GM19328 (cell line): Measurements from ENCODE around the gene DDX21.
"Not testable (repeated sequence)": the region's sequence is repeated elsewhere in the genome, so short reads cannot be mapped to it uniquely, and the experiment has no call there.

Experiments
- ATAC-seq: cut with Tn5 transposase; IDR thresholded peaks from one replicate; pipeline ENCODE4 v1.9.1; 2021; ENCODE audit warnings: mild to moderate bottlenecking, moderate library complexity; ENCODE audit not compliant: unreplicated experiment

DDX21 gene

GRCh38 chr10:68987611-68988010 is 31.6 kb downstream of the DDX21 start:
- no peak for ATAC-seq

DNA sequence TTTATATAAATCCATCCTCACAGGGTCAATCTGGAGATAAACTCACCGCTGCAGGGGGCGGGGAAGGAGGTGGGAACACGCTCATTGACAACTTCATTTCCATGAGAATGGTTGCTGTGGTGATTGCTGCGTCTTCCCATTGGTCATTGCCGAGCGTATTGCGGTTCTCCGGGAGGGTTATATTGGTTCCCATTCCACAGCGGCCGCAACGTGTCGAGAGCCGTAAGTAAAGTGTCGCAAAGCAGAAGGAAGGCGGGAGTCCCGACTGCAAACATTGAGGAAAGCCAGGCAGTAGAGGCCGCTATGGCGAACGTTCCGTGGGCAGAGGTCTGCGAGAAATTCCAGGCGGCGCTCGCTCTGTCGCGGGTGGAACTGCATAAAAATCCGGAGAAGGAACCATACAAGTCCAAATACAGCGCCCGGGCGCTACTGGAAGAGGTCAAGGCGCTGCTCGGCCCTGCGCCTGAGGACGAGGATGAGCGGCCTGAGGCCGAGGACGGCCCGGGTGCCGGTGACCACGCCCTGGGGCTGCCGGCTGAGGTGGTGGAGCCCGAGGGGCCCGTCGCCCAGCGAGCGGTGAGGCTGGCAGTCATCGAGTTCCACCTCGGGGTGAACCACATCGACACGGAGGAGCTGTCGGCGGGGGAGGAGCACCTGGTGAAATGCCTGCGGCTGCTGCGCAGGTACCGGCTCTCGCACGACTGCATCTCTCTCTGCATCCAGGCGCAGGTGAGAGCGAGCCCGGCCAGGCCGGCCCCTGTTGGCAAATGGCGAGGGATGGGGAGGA is 32.8 kb downstream of the DDX21 start, which contains the start of gene KIFBP:
Gene KIFBP (plus strand): TSS at position 274 of the 787 bp plus-strand sequence. CDS start 30 bp downstream, at position 304.
- ATAC-seq: peak; percentile 64

DNA sequence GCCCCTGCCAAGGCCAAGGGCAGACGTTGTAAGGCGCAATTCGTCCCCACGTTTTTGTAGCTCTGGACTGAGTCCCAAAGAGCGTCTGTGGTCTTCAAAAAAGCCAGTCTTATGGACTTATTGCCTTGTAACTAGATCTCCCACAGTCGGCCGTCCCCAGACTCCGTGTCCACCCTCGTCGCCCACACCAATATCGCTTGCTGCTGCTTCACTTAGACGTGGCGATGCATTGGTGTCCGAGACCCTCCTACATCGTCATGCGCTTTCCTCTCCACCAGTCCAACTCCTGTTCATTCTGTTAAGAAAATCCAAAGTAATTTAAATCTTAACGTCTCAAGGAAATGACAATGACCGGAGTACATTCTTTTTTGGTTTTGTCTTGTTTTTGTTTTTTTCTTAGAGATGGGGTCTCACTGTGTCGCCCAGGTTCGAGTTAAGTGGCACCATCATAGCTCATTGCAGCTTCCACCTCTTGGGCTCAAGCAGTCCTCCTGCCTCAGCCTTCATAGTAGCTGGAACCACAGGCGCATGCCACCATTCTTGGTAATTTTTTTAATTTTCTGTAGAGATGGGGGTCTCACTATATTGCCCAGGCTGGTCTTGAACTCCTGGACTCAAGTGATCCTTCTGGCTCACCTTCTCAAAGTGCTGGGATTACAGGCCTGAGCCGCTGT is 33.5 kb downstream of the DDX21 start:
- no peak for ATAC-seq

DNA sequence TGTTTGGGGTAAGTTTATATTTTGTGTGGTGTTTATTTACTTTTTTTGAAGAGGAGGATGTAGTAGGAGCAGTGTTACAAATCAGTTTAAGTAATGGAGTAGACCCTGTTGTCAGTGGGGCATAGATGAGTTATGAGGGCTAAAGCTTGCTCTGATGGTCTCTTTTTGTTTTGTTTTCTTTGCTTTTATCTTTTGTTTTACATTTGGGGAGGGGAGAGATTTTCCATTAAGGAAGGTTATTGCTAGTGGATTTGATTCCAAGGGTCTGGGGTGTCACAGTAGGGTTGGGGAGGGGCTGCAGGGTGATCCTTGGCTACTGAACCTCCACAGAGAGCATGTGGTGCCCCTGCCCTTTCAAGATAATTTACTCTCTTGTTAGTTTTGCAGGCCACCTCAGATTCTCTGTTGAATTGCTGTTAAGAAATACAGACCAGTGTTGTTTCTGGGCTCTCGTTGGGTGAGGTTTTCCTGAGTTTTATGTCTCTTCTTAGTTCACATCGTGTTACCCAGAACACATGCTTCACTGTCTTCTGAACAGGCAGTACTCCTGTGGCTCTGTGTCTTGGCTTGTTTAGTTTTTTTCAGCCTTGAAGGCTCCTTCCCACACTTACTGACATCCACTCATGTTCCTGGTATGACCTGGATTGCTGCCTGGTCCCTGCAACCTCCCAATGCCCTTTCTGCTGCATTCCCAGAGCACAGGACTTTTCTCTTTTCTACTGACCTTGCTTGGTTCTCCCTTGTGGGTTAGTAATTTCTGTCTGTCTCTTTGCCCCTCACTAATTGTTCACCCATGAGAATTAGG is 36.9 kb downstream of the DDX21 start:
- no peak for ATAC-seq

GRCh38 chr10:68997211-68997610 is 41.2 kb downstream of the DDX21 start:
- no peak for ATAC-seq

GRCh38 chr10:69004821-69005220 is 48.9 kb downstream of the DDX21 start:
- no peak for ATAC-seq

GRCh38 chr10:69005704-69006485 is 49.9 kb downstream of the DDX21 start:
- no peak for ATAC-seq

GRCh38 chr10:69007260-69007659 is 51.3 kb downstream of the DDX21 start:
- ATAC-seq: no peak

DNA sequence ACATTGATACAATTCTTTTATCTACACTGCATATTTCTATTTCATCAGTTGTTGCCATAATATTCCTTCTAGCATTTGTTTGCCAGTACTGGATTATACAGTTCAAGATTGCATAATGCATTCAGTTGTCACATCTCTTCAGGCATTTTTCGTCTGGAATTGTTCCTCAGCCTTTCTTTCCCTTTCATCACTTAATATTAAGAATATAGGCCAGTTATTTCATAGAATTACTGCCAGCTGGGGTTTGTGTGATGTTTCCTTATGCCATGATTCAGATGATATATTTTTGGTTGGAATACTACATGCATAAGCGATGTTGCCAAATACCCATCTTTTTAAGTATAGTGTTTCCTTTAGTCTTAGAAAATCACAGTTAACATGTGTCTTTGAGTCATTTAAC is 53.4 kb downstream of the DDX21 start:
- no peak for ATAC-seq

- no peak for ATAC-seq
Observed at GRCh38 chr10:69010151-69010640, 54.2 kb downstream of the DDX21 start.

GRCh38 chr10:69012778-69013177 is 56.8 kb downstream of the DDX21 start:
- not testable (repeated sequence) for ATAC-seq

DNA sequence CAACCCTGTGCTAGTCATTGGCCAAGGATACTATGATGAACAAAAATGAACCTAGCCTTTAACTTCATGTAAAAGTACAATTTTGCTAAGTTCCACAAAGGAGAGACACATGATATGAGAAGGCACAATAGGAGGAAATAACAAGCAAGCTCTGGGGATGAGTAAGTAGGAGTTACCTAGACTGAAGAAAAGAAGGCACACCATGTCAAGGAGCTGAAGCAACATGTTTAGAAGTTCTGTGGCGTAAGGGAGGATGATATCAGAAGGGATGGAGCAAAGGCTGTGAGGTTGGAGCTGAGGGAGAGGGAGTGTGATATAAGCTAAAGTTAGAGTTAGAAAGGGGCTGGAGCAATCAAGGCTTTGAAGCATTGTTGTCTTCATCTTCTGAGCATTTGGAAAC is 58.2 kb downstream of the DDX21 start:
- no peak for ATAC-seq

DNA sequence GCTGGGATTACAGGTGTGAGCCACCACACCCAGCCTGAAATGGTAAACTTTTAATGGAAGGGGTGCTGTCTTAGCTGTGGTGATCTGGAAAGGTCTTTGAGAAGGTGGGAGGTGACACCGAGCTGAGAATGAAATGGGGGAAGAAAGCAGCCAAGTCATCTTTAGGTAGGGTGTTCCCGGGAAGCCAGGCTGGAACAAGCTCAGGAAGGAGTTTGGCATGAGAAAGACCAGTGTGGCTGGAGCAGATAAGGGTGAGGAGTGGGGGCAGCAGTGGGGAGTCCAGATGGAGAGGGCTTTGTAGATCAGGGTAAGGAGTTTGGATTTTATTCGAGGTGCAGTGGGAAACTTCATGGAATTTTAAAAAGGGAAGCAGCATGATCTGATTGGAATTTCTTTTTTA is 62.6 kb downstream of the DDX21 start:
- no peak for ATAC-seq

DNA sequence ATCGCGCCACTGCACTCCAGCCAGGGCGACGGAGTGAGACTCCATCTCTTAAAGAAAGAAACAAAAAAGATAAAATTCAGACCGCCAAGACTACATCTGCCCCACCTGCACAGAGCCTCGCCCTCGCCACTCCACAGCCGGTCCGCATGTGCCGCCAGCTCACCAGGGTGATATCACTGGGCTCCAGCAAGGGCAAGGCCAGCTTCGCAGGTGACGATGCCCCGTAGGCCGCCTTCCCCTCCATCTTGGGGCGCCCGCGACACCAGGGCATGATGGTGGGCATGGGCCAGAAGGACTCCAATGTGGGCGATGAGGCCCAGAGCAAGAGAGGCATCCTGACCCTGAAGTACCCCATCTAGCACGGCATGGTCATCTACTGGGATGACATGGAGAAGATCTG is 66.6 kb downstream of the DDX21 start:
- ATAC-seq: no peak

DNA sequence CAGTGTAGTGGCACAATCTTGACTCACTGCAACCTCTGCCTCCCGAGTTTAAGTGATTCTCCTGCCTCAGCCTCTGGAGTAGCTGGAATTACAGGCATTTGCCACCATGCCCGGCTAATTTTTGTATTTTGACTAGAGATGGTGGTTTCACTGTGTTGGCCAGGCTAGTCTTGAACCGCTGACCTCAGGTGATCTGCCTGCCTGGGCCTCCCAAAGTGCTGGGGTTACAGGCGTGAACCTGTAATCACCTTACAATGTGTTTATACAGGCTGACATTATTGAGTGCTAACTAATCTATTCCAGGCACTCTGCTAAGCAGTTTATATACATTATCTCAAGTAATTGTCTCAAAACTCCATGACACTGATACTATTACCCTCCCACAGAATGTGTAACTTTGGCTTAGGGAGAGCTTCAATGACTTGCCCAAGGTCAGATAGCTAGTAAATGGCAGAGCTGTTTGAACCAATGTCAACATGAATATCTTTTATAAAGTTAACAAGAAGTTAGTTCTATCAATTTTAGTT is 69.5 kb downstream of the DDX21 start:
- no peak for ATAC-seq

- ATAC-seq: no peak
Observed at GRCh38 chr10:69033256-69033655, 77.3 kb downstream of the DDX21 start.
